Duodenal mucosa (tissue), 2 donors: ENCODE measurements around the gene EARS2.

Experiments
- H3K27ac ChIP-seq: one replicate; pipeline ENCODE4 v1.7.0; 2013; ENCODE audit warnings: low read depth, low read length
- H3K27me3 ChIP-seq, 2 donors: one replicate each; pipeline ENCODE4 v1.7.0; 2013; ENCODE audit warnings: low read length in 2 of 2, control low read depth in 1 of 2; ENCODE audit not compliant: insufficient read depth in 2 of 2, control insufficient read depth in 1 of 2
- H3K36me3 ChIP-seq, 2 donors: one replicate each; pipeline ENCODE4 v1.7.0; 2013; ENCODE audit warnings: low read length in 2 of 2, control low read depth in 1 of 2; ENCODE audit not compliant: insufficient read depth in 2 of 2, control insufficient read depth in 1 of 2
- H3K4me1 ChIP-seq, 2 donors: one replicate each; pipeline ENCODE4 v1.7.0; 2013; ENCODE audit warnings: low read length in 2 of 2, control low read depth in 1 of 2; ENCODE audit not compliant: insufficient read depth in 2 of 2, control insufficient read depth in 1 of 2
- H3K4me3 ChIP-seq, 2 donors: one replicate each; pipeline ENCODE4 v1.7.0; 2013; ENCODE audit warnings: low read length in 2 of 2, low read depth in 1 of 2
- H3K9ac ChIP-seq, 2 donors: one replicate each; pipeline ENCODE4 v1.7.0; 2013; ENCODE audit warnings: low read length in 2 of 2, low read depth in 1 of 2
- H3K9me3 ChIP-seq, 2 donors: one replicate each; pipeline ENCODE4 v1.7.0; 2013; ENCODE audit warnings: low read length in 2 of 2, control low read depth in 1 of 2; ENCODE audit not compliant: control insufficient read depth in 1 of 2

EARS2 gene

GRCh38 chr16:23570992-23571632 is 14.0 kb upstream of the EARS2 start:
- Histone ChIP-seq H3K4me3 (no peak overlapping the region), H3K27me3 (no peaks in the 10 kb centered on the region), H3K27ac (no peak overlapping the region), H3K9ac (no peak overlapping the region), H3K4me1 (no peaks in the 10 kb centered on the region), H3K36me3 (peaks cover 35 to 85% of the 10 kb centered on the region in 2 donors), H3K9me3 (no peaks in the 10 kb centered on the region)

DNA sequence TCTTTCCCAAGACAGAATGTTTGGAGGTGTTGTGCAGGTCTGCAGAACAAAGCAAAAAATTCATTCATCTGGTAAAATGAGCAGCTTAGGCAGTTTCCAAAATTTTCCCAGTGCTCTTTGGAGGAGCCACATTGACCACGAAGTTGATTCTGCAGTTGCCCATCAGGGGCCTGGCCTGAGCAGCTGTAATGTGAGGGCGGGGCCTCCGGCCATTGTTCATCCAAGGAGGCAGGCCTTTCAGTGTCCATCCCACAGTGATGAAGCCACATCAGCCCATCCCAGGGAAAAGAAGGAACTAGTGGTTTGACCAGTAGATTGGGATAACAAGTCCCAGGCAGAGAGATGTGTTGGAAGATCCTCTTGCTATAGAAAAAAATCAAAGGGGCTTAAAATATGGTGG is 10.5 kb upstream of the EARS2 start:
- Histone ChIP-seq H3K36me3 (peaks cover 58 to 93% of the 10 kb centered on the region in 2 donors), H3K27ac (no peak overlapping the region)

GRCh38 chr16:23566724-23567123 is 9.6 kb upstream of the EARS2 start:
- Histone ChIP-seq H3K27me3 (no peaks in the 10 kb centered on the region), H3K9ac (no peak overlapping the region), H3K9me3 (no peaks in the 10 kb centered on the region), H3K4me3 (no peak overlapping the region), H3K27ac (no peak overlapping the region), H3K4me1 (no peaks in the 10 kb centered on the region), H3K36me3 (peaks cover 65 to 93% of the 10 kb centered on the region in 2 donors)

More for the DNA sequence above, 10.5 kb upstream of the EARS2 start:
- Histone ChIP-seq H3K4me3 (no peak overlapping the region), H3K9ac (no peak overlapping the region), H3K9me3 (no peaks in the 10 kb centered on the region), H3K27me3 (no peaks in the 10 kb centered on the region), H3K4me1 (no peaks in the 10 kb centered on the region)

DNA sequence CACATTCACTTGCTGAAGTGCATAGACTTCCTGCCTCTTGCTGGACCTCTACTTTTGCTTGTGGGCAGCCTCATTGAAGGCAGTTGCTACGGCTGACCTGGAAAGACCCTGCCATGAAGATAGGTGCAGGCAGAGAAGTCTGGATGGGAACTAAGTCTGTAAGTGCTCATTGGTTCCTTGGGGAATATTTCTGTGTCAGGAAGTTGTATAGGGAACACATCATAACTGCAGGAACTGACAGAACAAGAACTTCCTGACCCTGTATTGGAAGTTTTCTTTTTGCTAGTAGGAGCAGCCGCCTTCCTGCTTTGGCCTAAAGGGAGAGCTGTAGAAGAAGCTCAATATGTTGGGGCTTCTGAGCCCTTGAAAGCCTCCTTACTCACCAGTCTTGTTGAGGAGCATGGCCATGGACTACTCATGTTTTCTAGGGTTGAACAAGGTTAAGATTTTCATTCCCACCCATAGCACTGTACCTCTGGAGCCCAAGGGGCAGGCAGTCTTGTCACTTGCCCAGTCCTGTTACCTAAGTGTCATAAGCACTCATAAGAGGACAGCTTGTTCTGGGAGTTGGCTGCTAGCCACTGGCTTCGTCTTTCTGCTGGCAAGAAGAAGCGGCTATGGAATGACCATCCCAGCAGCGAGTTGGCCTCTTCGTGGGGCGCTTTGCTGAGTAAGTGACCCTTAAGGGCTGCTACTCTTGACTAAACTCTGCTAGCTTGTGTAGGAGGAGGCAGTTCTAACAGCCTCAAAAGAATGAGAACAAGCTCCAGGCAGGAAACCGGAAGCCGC is 7.6 kb upstream of the EARS2 start:
- no peaks in the 10 kb centered on the region for H3K27me3 ChIP-seq
- no peak overlapping the region for H3K27ac ChIP-seq
- H3K36me3 ChIP-seq, result peaks cover 62 to 94% of the 10 kb centered on the region in 2 donors
- H3K4me3 ChIP-seq, result no peak overlapping the region
- H3K4me1 ChIP-seq, result peaks cover 0 to 3% of the 10 kb centered on the region in 2 donors
- H3K9ac ChIP-seq, result no peak overlapping the region
- H3K9me3 ChIP-seq, result no peaks in the 10 kb centered on the region

- no peaks in the 10 kb centered on the region for H3K27me3 ChIP-seq
- no peaks in the 10 kb centered on the region for H3K9me3 ChIP-seq
- H3K9ac ChIP-seq, result no peak overlapping the region
- peaks cover 3 to 7% of the 10 kb centered on the region in 2 donors for H3K4me1 ChIP-seq
- H3K27ac ChIP-seq, result no peak overlapping the region
- H3K36me3 ChIP-seq, result peaks cover 64 to 83% of the 10 kb centered on the region in 2 donors
- no peak overlapping the region for H3K4me3 ChIP-seq
Measured at GRCh38 chr16:23563186-23563585, 6.0 kb upstream of the EARS2 start.

DNA sequence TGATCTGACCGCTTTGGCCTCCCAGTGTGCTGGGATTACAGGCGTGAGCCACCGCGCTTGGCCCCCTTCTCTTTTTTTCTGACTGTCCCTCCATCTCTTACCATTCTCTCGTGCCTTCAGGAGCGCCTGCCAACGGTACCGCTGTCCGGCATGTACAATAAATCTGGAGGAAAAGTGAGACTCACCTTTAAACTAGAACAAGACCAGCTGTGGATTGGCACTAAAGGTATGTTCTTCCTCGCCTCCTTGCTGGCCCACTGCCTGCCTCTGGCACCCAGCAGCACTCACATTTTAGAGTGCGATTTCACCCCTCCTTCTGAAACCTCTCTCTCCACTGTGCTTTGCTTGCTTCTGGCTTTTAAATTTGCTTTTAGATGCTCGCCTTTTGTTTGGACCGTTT is 5.4 kb upstream of the EARS2 start:
- H3K27ac ChIP-seq, result no peak overlapping the region
- no peaks in the 10 kb centered on the region for H3K9me3 ChIP-seq
- no peaks in the 10 kb centered on the region for H3K27me3 ChIP-seq
- H3K4me3 ChIP-seq, result no peak overlapping the region
- H3K9ac ChIP-seq, result no peak overlapping the region
- peaks cover 64 to 76% of the 10 kb centered on the region in 2 donors for H3K36me3 ChIP-seq
- peaks cover 3 to 9% of the 10 kb centered on the region in 2 donors for H3K4me1 ChIP-seq

DNA sequence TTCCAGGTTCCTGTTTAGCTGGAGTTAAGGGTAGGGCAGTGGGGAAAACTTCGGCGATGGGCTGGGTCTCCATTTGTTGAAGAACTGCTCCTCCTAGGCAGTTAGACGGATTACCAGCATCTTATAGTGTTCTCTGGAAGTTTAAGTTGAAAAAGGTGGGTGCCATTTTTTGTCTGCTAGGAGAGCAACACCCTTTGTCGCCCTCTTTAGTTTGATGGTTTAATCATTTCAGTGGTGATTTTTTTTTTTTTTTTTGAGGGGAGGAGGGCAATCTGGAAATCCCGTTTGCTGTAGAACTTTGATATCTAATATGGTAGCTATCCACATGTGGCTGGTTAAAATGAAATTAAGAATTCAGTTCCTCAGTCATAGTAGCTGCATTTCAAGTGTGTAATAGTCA is 4.4 kb upstream of the EARS2 start:
- Histone ChIP-seq H3K36me3 (peaks cover 55 to 67% of the 10 kb centered on the region in 2 donors), H3K4me3 (no peak overlapping the region), H3K27me3 (no peaks in the 10 kb centered on the region), H3K9me3 (no peaks in the 10 kb centered on the region), H3K9ac (no peak overlapping the region), H3K27ac (no peak overlapping the region), H3K4me1 (peaks cover 3 to 10% of the 10 kb centered on the region in 2 donors)

GRCh38 chr16:23557779-23558702 is 891 bp upstream of the EARS2 start:
- Histone ChIP-seq H3K27ac (peak overlapping the region; percentile 59), H3K27me3 (no peaks in the 10 kb centered on the region), H3K9me3 (no peaks in the 10 kb centered on the region), H3K4me3 (peak overlapping the region; percentile 76 to 90), H3K36me3 (peaks cover 30 to 36% of the 10 kb centered on the region in 2 donors), H3K4me1 (peaks cover 7 to 15% of the 10 kb centered on the region in 2 donors), H3K9ac (peak overlapping the region; percentile 70 to 84)

DNA sequence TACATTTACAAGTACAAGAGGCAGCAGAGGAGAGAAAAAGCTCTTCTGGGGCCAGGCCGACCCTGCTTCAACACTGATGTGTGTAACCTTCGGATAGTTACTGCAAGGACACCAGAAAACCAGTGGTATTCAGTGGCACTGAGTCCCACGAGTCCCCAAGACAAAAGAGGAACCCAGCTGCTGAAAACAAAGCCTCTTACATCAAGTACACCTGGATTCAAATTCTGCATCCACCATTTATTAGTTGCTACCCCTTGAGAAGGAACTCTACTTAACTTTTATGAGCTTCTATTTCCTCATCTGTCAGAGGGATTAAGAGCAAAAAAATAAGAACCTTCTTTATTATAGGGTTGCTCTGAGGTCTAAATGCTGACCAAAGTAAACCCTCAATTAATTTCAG is 2.6 kb downstream of the EARS2 start:
- peaks cover 3 to 27% of the 10 kb centered on the region in 2 donors for H3K36me3 ChIP-seq
- no peaks in the 10 kb centered on the region for H3K9me3 ChIP-seq

More for the DNA sequence above, 2.6 kb downstream of the EARS2 start:
- peaks cover 4 to 15% of the 10 kb centered on the region in 2 donors for H3K4me1 ChIP-seq
- H3K27ac ChIP-seq, result no peak overlapping the region
- no peak overlapping the region for H3K4me3 ChIP-seq
- no peaks in the 10 kb centered on the region for H3K27me3 ChIP-seq
- no peak overlapping the region for H3K9ac ChIP-seq
